GM21526 (cell line): ENCODE data around the gene DIP2B.
"Not testable (repeated sequence)": the region's sequence is repeated elsewhere in the genome, so short reads cannot be mapped to it uniquely, and the experiment has no call there.

Experiments
- ATAC-seq: cut with Tn5 transposase; IDR thresholded peaks from one replicate; pipeline ENCODE4 v1.9.1; 2021; ENCODE audit warnings: moderate library complexity; ENCODE audit not compliant: unreplicated experiment, low FRiP score

Gene DIP2B

DNA sequence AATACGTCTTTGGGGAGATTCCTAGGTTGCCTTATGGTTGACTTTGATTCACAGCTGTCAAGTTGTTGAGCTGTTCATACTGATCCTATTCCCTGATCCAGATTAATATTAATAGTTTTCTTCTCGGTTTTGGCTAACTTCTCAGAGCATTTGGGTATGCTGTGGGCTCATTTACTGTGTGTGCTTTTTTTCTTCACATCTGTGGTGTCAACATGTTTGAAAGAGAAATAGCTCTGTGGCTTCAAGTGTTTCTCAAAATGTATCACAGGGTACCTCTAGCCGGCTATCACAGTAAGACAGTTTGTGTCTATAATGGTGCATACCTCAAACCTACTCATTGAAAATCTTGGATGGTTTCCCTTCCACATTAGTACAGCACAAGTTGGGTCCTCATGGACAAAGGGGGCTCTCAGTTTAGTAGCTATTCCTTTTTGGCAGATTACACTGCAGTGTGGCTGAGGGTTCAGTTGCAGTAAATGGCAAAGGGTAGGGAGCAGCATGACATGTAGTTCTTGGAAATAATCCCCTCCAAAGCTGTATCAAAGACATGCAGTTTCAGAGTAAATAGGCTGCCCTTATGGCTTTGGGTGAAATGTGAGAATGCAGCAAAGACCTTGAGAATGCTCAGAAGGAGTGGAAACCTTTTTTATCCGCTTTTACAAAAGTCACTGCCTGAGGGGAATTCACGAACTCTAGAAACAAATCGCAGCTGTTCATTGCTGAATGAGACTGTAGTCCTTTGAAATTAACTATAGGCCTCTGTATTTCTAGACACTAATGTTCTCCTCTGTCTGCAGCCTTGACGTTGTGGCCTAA is 156.7 kb downstream of the DIP2B start:
- no peak for ATAC-seq

DNA sequence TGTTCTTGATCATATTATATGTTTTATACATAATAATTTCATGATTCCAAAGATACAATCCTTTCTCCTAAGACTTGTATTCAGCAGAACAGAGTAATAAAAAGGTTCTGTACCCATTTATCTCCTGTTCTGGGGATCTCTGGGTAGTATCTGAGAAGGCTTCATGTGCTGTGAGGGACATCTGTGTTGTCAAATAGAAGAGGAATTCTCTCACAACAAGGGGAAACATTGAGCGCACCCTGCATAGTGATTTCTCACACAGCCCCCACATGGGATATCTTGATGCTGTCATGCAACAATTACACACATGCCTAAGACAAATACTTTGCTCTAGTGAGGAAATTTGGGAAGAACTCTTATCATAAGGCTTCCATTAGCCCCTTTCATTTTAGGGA is 157.3 kb downstream of the DIP2B start:
- ATAC-seq: no peak

DNA sequence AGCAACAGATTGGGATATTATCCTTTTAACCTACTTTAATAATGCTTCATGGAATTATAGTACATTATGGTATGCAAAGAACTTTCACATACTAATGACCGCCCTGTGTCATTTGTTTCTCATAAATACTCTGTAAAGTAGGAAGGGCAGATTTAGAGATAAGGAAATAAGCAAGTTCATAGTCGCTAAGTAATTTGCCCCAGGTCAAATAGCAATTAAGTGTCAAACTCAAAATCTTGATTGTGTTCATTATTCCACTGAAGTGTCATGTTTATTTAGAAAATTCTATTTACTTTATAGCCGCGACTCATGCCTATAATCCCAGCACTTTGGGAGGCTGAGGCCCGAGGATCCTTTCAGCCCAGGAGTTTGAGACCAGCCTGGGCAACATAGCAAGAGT is 160.4 kb downstream of the DIP2B start:
- ATAC-seq: no peak

DNA sequence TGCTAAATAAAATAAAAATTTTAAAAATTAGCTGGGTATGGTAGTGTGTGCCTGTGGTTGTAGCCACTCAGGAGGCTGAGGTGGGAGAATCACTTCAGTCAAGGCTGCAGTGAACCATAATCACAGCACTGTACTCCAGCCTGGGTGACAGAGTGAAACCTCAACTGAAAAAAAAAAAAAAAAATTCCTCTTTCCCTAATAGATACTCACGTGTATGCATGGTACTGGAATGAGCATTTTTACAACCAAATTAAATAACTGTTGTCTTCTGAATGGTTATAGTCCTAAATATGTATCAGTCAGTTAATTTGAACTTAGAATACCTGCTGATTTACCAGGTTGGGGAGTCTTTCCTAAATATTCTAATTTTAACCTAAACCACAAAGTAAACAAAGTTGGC is 160.8 kb downstream of the DIP2B start:
- no peak for ATAC-seq

DNA sequence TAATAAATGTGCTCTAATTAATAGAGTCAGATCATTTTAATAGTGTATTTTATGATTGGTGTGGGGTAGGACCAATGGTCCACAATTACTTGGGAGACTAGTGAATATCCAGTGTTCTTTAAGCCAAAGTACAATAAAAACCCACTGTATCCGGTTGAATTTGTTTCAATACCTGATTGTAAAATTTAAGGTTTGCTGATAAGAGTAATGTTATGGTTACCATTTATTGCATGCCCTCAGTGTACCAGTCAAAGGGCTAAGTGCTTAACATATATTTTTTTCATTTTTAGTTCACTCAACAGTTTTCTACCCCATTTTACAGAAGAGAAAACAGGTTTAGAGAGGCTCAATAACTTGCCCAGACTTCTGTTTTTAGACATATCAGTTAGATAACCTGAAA is 161.2 kb downstream of the DIP2B start:
- no peak for ATAC-seq

DNA sequence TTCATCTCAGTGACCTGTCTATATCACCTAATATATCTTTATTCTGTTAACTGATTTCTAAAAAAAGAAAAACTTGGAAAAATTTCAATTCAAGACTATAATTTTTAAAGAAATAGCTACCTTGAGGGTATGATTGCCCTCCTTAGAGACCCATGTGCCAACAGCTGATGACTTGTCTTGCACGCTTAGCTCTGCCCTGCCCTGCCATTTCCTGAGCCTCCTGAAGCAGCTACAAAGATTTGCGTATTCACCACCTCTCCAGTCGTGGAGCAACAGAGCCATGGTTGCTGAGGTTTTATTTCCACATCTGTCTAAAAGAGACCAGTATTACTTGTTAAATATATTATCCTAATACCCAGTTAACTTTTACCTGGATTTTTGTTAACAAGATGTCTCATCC is 167.4 kb downstream of the DIP2B start:
- ATAC-seq: no peak

DNA sequence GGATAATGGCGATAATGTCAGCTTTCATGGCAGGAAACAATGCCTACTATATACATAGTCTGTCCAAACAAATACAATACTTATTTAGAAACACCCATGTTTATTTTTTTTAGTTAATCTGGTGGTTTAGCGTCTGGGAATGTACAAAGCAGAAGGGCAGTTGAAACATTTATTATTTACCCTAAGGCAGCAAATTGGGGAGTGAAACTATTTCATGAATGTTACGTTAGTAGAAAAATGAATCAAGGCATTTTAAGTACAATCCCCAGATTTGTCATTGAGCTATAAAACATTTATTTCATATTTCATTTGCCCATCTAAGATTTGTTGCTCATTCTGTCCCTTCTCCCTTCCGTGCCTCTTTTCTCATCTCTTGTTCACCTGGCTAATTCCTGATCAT is 172.0 kb downstream of the DIP2B start:
- ATAC-seq: no peak

DNA sequence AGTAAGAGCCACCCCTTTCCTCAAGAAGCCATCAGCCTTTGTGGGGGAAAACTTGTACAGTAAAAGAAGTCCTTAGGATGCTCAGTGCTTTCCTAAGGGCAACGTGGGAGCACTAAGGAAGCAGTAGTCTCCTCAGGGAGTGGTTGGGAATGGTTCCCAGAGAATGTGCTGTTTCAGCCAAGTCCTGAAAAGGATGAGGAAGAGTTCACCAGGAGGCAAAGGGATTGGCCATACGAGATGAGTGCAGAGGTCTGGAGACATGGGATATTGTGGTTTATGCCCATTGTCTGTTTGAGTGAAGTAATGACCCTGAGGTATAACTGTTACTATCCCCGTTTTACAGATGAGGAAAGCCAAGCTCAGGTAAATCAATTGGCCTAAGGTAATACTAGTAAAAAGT is 173.1 kb downstream of the DIP2B start:
- no peak for ATAC-seq

DNA sequence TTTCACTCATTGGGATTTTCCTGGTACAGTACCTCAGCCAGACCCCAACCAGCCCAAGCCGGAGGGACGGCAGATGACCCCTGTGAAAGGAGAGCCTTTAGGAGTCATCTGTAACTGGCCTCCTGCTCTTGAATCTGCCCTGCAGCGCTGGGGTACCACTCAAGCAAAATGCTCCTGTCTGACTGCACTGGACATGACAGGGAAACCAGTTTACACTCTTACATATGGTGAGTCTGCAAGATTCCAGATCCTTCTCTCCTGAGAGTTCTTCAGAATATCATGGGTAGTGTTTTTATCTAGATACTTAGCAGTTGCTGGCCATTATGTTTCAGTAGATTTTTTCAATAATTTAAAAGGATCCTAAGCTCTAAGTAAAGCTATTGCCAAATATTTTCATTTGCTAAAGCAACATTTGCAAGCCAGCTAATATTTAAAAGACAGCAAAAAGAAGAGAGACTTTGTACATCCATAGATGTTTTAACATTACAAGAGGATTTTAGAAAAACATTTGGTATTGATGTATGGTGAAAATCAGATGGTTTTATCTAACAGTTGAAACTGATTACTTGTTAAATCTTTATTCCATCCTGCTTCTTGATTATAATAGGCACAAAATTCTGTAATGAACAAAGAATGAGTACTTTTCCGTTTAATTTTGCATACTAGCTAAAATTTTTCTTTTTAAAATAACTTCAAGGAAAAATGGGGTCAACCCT is 174.0 kb downstream of the DIP2B start:
- ATAC-seq: no peak

DNA sequence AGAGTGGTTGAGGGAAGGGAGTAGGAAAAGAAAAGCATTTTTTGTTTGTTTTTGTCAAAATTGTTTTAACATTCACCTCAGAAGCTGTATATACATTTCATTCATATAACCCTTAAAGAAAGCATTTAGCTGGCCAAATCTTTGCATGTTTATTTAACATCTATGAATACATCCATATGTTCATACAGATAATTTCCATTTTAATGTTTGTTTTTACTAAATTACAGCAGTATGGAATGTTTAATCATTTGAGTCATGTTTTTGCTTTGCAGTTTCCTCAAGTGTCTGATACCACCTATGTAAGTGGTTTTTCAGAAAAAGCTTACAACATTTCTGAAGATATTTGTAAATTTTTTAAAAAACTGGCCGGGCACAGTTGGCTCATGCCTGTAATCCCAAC is 174.8 kb downstream of the DIP2B start:
- no peak for ATAC-seq

DNA sequence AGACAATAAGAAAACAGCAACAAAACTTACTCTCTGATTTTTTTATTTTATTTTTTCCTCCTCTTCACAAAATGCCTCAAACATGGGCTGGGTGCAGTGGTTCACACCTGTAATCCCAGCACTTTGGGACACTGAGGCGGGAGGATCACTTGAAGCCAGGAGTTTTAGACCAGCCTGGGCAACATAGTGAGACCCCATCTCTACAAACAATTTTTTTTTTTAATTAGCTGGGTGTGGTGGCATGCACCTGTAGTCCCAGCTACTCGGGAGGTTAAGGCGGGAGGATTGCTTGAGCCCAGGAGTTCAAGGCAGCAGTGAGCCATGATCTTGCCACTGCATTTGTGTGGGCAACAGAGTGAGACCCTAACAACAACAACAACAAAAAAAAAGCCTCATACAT is 176.3 kb downstream of the DIP2B start:
- not testable (repeated sequence) for ATAC-seq

DNA sequence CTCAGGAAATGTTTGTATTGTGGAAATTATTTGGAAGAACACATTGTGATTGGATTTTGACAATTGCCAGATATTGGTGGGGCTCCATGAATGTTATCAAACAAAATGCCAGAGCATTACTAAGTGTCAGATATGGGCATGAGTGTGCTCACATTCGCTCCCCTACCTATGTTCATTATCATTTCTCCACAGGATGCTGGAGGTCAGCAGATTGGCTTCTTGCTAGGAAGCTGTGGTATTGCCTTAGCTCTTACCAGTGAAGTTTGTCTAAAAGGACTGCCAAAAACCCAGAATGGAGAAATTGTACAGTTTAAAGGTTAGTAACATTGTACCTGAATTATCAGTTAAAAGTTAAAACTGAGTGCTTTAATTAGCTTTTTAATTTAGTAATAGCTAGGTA is 180.9 kb downstream of the DIP2B start:
- ATAC-seq: no peak

DNA sequence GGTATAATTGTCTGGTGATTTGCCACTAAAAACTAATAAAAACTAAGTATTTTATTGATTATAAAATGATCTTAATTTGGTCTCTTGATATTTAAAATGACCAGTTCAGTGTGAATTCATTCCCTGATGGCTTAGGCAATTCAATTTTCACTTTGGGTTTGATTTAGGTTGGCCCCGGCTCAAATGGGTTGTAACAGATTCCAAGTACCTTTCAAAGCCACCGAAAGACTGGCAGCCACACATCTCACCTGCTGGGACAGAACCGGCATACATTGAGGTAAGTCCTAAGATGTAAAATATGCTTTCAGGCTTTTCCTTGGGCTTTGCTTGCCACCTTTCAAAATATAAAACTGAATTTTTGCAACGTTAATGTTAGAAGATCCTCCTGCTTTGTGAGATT is 181.6 kb downstream of the DIP2B start:
- no peak for ATAC-seq

DNA sequence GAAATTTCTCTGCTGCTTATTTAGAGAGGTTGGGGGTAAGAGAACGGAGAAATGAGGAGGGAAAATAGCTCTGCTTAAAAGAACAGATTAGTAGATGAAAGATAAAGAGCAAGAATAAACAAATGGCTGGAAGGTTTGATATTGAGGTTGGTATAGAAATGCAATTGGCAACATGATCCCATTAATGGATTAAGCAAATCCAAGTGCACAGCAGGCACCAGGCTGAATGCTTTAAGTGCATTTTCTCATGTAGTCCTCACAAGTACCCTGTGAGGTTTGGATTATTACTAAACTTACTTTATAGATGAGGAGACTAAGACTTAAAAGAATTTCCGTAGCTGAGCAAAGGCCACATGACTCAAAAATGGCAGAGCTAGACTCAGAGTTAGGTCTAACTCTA is 182.2 kb downstream of the DIP2B start:
- no peak for ATAC-seq

DNA sequence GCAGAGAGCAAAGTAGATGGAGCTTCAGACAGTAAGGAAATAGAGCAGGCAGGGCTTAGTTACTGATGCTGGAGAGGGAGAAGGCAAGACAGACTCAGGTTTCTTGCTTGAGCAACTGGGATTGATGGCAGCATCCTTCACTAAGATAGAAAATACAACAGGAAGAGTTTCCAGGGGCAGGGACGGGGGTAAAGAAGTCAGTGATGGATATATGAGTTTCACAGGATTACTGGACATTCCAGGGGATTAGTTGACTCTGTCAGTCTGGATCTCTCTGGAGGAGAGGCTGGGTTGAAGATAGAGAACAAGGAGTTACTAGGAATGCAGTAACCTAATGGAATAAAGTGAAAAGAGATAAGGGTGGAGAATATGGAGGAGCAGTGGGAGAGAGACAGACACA is 184.7 kb downstream of the DIP2B start:
- no peak for ATAC-seq

DNA sequence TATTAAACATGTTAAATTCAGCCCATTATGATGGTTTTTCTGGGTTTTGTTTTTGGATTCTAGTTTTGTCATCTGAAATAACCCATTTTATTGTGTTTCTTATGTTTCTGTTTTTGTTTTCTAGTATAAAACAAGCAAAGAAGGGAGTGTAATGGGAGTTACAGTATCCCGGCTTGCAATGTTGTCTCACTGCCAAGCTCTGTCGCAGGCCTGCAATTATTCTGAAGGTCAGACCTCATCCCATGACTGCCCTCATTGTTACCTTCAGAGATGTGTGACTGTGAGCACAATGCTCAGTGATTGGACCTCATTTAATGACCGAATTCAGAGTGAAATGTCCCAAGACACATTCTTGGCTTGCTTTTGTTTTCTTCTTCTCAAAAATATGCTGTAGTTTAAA is 186.1 kb downstream of the DIP2B start:
- ATAC-seq: no peak

DNA sequence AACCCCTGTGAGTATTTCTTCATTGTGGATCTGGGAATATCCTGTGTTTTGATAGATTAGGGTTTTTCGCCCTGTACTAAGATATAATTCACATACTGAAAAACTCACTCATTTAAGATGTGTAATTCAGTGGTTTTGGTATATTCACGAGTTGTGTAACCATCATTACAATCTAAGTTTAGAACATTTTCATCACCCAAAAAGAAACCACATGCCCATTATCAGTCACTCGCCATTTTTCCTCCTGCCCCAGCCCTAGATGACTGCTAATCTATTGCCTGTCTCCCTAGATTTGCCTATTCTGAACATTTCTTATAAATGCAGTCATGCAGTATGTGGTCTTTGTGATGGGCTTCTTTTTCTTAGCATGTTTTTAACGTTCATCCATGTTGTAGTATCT is 191.2 kb downstream of the DIP2B start:
- no peak for ATAC-seq

DNA sequence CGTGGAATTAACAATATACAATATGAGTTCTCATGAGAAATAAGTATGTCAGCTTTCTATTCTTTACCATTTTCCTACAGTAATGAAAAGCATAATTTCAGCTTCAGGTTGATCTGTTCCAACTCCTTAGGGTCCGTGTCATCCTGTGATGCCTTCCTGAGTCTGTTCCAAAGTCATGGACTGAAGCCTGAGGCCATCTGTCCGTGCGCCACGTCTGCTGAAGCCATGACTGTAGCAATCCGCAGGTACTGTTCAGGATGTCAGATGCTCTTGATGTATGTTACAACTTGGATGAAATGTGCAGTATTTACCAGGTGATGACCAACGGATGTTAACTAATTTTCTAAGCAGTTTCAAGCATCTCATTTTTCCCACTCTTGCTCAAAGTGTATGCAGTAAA is 192.1 kb downstream of the DIP2B start:
- no peak for ATAC-seq

DNA sequence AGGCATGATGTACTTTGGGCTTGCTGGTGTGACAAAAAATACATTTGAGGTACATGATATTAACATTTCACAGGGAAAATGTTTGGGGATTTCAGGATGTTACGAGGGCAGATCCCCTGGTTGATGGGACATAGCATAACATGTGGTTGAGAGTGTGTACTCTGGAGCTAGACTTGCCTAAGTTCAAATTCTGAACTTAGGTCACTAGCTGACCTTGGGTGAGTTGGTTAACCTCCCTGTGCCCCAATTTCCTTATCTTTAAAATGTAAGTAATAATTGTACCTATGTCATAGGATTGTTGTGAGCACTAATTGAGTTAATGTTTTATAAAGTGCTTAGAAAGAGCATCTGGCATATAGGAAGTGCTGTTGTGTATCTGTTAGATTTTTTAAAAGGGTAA is 194.4 kb downstream of the DIP2B start:
- ATAC-seq: no peak

DNA sequence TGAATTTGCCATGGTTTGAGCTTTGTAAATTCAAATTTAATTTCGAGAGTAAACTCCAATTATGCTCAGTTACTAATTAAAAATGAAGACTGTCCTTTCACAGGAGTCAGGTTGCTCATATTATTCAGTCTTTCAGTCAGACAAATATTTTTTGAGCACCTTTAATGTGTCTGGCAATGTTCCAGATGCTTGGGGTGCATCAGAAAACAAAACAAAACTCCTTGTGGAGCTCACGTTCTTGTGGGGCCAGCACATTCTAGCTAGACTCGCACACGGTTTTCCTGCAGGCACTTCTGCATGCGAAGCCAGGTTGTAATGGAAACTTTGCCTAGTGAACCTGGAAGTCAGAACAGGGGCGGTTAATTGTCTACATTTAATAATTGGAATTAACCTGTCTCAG is 195.2 kb downstream of the DIP2B start:
- no peak for ATAC-seq

DNA sequence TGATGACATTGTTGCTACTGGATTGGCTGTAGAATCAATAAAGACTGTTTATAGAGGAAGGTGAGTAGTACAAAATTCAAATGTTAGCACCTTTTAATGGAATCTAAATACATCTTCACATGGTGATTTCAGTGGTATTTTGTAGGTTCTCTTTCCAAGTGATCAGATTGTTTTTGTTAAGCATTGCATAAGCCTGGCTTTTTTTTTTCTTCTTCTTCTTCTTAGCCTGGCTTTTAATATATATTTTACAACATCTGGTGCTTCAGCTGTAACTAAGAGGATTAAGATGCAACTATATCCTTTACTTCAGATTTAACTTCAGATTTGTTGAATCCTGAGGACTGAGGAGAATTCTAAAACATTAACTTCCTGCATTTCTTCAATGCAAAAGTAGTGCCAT is 201.8 kb downstream of the DIP2B start:
- ATAC-seq: no peak

DNA sequence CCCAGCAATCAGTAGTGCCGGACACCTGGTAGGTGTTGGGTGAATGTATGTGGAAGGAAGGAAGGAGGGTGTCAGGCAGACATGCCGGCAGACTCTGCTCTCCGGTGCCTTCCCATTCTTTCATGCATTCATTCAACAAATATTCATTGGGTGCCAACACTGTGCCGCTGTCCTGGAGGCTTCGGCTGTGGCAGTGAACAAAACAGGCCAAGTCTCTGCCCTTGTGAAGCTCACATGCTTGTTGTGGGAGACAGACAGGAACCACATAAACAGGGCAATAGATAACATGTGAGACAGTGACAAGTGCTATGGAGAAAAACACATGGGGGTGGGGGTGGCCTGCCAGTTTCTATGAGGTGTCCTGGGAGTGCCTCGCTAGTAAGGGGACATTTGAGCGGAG is 202.6 kb downstream of the DIP2B start:
- no peak for ATAC-seq
